GM15510 (cell line): Measurements from ENCODE around the gene FOSL1.
A peak's percentile ranks its signal among the peaks of the same experiment; 100 is the strongest.

Experiments
- POLR2A ChIP-seq: IDR thresholded peaks from 3 replicates; pipeline ENCODE4 v1.6.1; 2011; ENCODE audit warnings: borderline replicate concordance; ENCODE audit not compliant: insufficient read length; ENCODE audit errors: extremely low read depth

Gene FOSL1

GRCh38 chr11:65927904-65928397 lies 27.8 kb upstream of the FOSL1 start:
- peak; percentile 54 for TF ChIP-seq POLR2A

GRCh38 chr11:65925397-65925796 lies 25.2 kb upstream of the FOSL1 start:
- no peak for TF ChIP-seq POLR2A

- no peak for TF ChIP-seq POLR2A
Observed at GRCh38 chr11:65922565-65922964, 22.4 kb upstream of the FOSL1 start.

- TF ChIP-seq POLR2A, result no peak
Observed at GRCh38 chr11:65921876-65922275, 21.7 kb upstream of the FOSL1 start.

GRCh38 chr11:65921033-65921555 lies 20.9 kb upstream of the FOSL1 start:
- no peak for TF ChIP-seq POLR2A

- no peak for TF ChIP-seq POLR2A
Observed at GRCh38 chr11:65920372-65920802, 20.2 kb upstream of the FOSL1 start.

GRCh38 chr11:65919573-65920371 lies 19.6 kb upstream of the FOSL1 start:
- TF ChIP-seq POLR2A, result peak; percentile 10

- TF ChIP-seq POLR2A, result no peak
Observed at GRCh38 chr11:65919141-65919572, 19.0 kb upstream of the FOSL1 start, which contains the start of gene DRAP1. TSS of gene DRAP1 (plus strand) at chr11:65919426. CDS start at chr11:65919502, 76 bp downstream.

- TF ChIP-seq POLR2A, result peak; percentile 69
Observed at GRCh38 chr11:65918211-65919140, 18.3 kb upstream of the FOSL1 start, which contains the start of gene C11orf68. TSS of gene C11orf68 (minus strand) at chr11:65919062. CDS start at chr11:65919031, 31 bp downstream.

GRCh38 chr11:65917434-65918210 lies 17.4 kb upstream of the FOSL1 start:
- no peak for TF ChIP-seq POLR2A

- no peak for TF ChIP-seq POLR2A
Observed at GRCh38 chr11:65917077-65917433, 16.9 kb upstream of the FOSL1 start.

- TF ChIP-seq POLR2A, result no peak
Observed at GRCh38 chr11:65916391-65916790, 16.2 kb upstream of the FOSL1 start.

- TF ChIP-seq POLR2A, result no peak
Observed at GRCh38 chr11:65915821-65916251, 15.6 kb upstream of the FOSL1 start.
